ENCODE measurements around the gene CATSPER4.

Gene CATSPER4

GRCh38 chr1:26164861-26165842 lies 25.2 kb upstream of the CATSPER4 start:
- no peak for DNase-seq (ENCODE audit: low read depth)

DNA sequence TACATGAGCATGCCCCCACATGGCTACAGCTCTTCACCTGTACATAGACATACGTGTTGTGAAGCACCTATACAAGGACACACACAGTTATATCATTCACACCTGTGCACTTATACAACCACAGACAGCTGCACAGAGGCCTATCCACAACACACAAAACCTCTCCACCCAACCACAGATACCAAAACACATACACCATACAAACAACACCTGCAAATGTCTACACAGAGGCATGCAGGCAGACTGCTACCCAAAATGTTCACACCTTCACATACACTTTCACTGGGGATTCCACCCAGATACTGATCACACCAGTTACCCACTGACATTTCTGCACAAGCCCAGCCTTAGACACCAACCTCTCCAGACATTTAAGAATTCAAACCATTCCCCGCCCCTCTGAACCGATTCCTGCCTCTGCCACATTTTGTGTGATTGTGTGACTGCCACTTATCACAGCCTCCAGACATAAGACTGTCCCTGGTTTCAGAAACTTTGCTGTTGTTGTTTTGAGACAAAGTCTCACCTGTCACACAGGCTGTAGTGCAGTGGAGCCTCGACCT lies 23.6 kb upstream of the CATSPER4 start:
- DNase-seq (ENCODE audit: low read depth), result no peak

- DNase-seq (ENCODE audit: low read depth), result no peak
Observed at GRCh38 chr1:26168410-26169197, 21.8 kb upstream of the CATSPER4 start, which contains the start of gene C1orf232. TSS of gene C1orf232 (minus strand) at chr1:26168963. CDS start at chr1:26168499, 464 bp downstream.

- no peak for DNase-seq (ENCODE audit: low read depth)
Observed at GRCh38 chr1:26169198-26169554, 21.2 kb upstream of the CATSPER4 start.

DNA sequence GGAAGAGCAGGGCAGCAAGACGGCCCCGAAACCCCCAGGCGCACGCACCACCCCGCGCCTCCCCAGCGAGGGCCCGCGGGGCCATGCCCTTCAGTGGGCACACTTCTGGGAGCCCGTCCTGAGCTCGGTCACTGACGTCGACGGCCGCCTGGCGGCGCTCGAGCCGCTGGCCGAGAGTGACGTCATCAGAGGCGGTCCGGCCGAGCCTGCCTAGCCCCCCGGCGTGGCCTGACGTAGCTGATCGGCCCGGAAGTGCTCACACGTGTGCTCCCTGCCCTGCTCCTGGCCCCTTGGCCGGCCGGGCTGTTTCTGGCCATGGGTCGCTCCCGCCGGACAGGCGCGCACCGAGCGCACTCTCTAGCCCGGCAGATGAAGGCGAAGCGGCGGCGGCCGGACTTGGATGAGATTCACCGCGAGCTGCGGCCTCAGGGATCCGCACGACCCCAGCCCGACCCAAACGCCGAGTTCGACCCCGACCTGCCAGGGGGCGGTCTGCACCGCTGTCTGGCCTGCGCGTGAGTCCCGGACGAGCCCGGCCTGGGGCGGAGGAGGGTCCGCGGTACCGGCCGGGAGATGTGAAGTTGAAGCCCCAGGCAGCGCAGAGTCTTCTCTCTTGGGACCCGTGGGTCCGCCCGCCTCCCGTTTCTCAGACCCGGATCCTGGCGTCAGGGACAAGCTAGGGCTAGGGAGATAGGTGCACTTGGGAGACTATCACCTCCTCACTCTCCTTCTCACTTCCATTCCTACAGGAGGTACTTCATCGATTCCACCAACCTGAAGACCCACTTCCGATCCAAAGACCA lies 20.5 kb upstream of the CATSPER4 start, which contains the start of gene ZNF593:
Gene ZNF593, plus strand, starts transcription at position 240 of the 803 bp plus-strand sequence. Its CDS starts 76 bp downstream, at position 316.
- peak; percentile 73 for DNase-seq (ENCODE audit: low read depth)

GRCh38 chr1:26170472-26170821 lies 20.0 kb upstream of the CATSPER4 start:
- DNase-seq (ENCODE audit: low read depth), result no peak

DNA sequence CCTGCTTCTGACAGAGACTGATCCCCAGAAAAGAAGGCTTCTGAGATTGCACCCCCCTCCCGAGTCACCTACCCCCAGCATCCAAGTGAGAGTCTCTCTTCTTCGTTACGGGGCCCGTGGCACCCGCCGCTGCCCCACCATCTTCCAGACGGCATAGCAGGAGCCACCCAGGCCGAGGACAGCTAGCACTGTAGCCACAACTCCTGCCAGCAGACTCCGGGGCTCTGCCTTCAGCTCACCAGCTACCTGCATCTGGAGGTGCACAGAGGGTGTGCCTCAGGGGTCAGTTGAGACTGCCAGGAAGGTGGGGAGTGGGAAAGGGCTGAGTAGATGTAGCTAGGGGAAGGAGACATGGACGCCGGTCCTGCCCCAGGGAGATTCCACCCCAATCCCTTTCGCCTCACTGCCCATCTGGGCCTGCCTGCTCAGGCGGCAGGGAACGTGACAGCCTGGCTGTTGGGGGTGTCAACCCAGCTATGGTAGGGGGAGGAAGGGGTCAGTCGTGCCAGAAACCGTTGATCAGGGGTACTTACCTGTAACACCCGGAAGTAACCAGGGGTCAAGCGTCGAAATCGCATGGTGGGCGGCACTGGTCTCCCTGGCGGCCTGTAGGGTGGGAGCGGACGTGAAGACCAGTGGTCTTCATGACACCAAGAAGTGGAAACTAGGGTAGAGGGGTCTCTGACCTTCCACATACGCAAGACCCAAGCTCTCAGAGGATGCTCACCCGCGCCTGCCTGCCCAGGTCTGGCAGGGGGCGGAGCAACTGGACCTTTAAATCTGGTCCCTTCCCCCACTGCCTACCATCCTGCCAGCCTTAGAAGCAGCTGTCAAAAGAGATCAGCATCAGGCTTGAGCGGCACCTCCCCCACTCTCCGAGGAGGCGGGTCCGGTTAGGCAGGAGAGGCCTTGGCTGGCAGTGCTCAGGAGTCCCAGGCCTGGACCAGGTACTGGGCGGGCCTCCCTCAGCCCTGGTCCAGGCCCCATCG lies 19.0 kb upstream of the CATSPER4 start, which contains the start of gene ZNF593OS:
Gene ZNF593OS, minus strand, starts transcription at position 749 of the 989 bp plus-strand sequence. Its CDS starts 171 bp downstream, at position 578.
- DNase-seq (ENCODE audit: low read depth), result no peak

- DNase-seq (ENCODE audit: low read depth), result no peak
Observed at GRCh38 chr1:26175346-26175745, 15.1 kb upstream of the CATSPER4 start.

DNA sequence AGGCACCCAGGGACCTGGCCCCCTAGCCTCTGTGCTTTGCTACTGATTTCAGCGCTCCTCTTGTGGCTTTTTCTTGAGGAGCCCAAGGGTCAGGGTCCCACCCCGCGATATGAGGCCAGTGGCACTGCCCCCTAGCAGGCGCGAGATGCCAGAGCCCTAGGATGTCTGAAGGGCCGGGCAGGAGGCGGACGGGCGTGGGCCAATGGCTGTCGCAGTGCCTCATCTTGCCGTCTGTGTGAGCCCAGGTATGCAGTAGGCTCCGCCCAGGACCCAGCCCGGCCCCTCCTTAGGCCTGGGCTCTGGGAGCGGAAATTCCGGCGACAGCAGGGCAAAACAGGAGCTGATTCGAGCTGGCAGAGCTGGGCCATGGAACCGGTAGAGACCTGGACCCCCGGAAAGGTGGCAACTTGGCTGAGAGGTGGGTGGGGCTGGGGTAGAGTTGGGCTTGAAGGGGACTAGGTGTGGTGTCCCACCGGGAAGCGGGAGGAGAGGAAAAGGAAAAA lies 13.2 kb upstream of the CATSPER4 start, which contains the start of gene CNKSR1:
Gene CNKSR1, plus strand, starts transcription at position 310 of the 503 bp plus-strand sequence. Its CDS starts 57 bp downstream, at position 367.
- DNase-seq (ENCODE audit: low read depth), result no peak

DNA sequence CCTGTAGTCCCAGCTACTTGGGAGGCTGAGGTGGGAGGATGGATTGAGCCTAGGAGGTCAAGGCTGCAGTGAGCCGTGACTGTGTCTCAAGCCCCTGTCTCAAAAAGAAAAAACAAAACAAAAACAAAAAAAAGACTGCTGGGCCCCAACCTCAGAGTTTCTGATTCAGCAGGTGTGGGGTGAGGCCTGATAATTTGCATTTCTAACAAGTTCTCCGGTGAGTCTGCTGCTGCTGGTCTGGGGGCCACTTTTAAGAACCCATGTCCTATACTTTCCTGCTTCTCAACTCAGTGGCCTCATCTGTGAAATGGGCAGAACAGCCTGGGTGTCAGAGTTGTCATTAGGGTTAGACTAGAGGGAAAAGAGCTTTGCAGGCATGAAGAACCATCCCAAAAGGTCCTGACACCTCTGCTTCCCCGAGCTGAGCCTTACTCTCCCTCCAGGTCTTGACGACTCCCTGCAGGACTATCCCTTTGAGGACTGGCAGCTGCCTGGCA lies 10.3 kb upstream of the CATSPER4 start:
- DNase-seq (ENCODE audit: low read depth), result no peak

GRCh38 chr1:26181586-26182382 lies 8.6 kb upstream of the CATSPER4 start:
- no peak for DNase-seq (ENCODE audit: low read depth)

DNA sequence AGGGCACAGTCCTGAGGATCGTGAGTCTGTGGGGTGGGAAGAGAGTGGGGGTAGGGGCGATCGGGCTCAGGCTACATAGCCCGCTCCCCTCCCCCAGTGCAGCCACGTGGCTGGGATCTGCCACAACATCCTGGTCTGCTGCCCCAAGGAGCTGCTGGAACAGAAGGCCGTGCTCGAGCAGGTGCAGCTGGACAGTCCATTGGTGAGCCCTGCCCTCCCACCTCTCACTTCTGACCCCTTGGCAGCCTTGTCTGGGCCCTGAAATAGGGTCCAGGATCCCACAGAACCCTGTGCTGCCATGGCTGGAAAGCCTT lies 8.1 kb upstream of the CATSPER4 start:
- no peak for DNase-seq (ENCODE audit: low read depth)

DNA sequence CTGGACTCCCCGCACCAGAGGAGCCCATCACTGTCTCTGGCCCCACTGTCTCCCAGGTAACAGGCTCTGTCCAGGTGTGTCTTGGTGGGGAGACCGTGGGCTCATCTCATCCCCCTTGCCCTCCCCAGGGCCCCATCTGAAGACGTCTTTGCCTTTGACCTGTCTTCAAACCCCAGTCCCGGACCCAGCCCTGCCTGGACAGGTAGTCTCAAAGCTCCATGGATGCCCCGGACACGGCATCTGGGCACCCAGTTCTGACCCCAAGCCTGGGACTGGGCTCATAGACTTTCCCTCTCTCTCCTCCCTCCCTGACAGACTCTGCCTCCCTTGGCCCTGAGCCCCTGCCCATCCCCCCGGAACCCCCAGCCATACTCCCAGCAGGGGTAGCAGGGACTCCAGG lies 6.3 kb upstream of the CATSPER4 start:
- no peak for DNase-seq (ENCODE audit: low read depth)

DNA sequence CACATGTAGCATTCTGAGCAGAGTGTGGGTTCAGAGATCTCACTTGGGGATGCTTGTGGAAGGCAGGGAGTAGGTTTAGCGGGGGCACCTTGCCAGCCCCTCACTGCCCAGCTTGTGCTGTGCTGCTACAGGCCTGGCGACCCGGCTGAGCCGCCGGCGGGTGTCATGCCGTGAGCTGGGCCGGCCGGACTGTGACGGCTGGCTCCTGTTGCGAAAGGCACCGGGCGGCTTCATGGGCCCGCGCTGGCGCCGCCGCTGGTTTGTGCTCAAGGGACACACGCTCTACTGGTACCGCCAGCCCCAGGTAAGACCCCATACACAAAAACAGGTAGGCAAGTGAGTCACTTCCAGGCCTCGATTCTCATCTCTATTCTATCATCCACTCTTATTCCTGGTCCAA lies 5.5 kb upstream of the CATSPER4 start:
- no peak for DNase-seq (ENCODE audit: low read depth)

DNA sequence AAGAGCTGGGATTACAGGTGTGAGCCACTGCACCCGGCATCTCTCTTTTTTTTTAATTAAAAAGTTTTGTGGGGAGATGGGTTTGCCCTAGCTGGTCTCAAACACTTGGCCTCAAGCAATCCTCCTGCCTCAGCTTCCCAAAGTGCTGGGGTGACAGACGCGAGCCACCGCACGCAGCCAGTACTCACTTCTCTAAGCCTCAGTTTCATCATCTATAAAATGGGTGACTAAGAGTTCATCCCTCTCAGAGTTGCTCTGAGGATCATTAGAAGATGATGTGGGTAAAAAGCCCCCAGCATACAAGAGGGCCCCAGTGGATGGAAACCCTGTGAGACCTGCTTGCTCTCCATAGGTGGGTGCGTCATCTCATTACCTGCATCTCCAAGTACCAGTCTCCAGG lies 2.5 kb upstream of the CATSPER4 start:
- no peak for DNase-seq (ENCODE audit: low read depth)

- DNase-seq (ENCODE audit: low read depth), result no peak
Observed at GRCh38 chr1:26188477-26188876, 1.9 kb upstream of the CATSPER4 start.

GRCh38 chr1:26189331-26189730 lies 1.1 kb upstream of the CATSPER4 start:
- no peak for DNase-seq (ENCODE audit: low read depth)

DNA sequence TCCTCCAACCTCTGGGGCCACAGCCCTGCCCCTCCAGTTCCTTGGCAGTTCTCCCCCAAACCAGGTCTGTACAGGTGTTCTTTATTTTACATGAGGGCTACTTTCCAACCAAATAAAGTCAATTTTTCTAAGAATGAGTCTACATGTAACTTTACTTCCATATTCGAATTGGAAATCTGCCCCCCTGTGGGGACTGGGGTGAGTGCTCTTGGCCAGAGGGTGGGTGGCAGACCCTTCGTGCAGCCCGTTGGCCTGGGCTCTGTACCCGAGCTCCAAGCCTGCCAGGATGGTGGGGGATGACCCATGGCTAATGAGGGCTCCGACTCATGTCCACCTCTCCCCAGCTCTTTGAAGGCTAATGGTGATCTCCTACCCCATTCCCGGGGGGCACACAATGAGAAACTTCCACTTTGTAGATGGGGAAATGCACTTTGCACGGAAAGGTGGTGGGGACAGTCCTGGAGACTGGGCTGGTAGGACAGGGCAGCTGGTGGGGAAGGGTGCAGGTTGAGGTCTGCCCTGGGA lies 589 bp upstream of the CATSPER4 start:
- no peak for DNase-seq (ENCODE audit: low read depth)

DNA sequence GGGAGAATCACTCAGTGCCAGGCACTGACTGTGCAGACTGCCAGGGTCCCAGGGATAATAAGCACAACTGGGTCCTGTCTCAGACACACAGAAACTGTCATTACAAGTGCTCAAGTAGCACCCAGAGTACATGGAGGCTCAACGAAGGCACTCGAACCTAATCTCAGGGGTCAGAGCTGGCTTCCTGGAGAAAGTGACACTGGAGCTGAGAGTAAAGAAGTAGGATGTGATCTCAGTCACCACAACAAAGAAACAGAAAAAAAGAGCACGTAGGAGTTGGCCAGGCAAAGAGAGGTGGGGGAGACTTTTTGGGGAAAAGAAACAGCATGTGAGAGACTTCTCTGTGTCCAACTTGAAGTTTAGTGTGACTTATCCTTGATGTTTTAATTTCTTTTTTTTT lies 1.3 kb downstream of the CATSPER4 start:
- no peak for DNase-seq (ENCODE audit: low read depth)
